ENCODE data around the gene IQCE.

Gene IQCE

GRCh38 chr7:2622869-2623697 is 64.3 kb downstream of the IQCE start:
- Histone ChIP-seq H3K27me3 (ENCODE audit: control insufficient read depth, insufficient read depth, low read length) (no peaks in the 10 kb centered on the region), H3K4me3 (ENCODE audit: low read length) (no peak overlapping the region), H3K9ac (ENCODE audit: low read length) (no peak overlapping the region), H3K27ac (ENCODE audit: low read length) (no peak overlapping the region), H3K4me1 (ENCODE audit: control insufficient read depth, low read depth, low read length) (peaks cover 14% of the 10 kb centered on the region), H3K36me3 (ENCODE audit: control insufficient read depth, low read depth, low read length) (no peaks in the 10 kb centered on the region), H3K9me3 (ENCODE audit: control insufficient read depth, low read depth, low read length) (no peaks in the 10 kb centered on the region)

GRCh38 chr7:2623698-2624014 is 64.9 kb downstream of the IQCE start:
- Histone ChIP-seq H3K9me3 (ENCODE audit: control insufficient read depth, low read depth, low read length) (no peaks in the 10 kb centered on the region), H3K4me3 (ENCODE audit: low read length) (no peak overlapping the region), H3K9ac (ENCODE audit: low read length) (no peak overlapping the region), H3K36me3 (ENCODE audit: control insufficient read depth, low read depth, low read length) (no peaks in the 10 kb centered on the region), H3K4me1 (ENCODE audit: control insufficient read depth, low read depth, low read length) (peaks cover 14% of the 10 kb centered on the region), H3K27me3 (ENCODE audit: control insufficient read depth, insufficient read depth, low read length) (no peaks in the 10 kb centered on the region), H3K27ac (ENCODE audit: low read length) (no peak overlapping the region)

GRCh38 chr7:2624293-2624886 is 65.6 kb downstream of the IQCE start:
- Histone ChIP-seq H3K9ac (ENCODE audit: low read length) (no peak overlapping the region), H3K36me3 (ENCODE audit: control insufficient read depth, low read depth, low read length) (no peaks in the 10 kb centered on the region), H3K9me3 (ENCODE audit: control insufficient read depth, low read depth, low read length) (no peaks in the 10 kb centered on the region), H3K4me1 (ENCODE audit: control insufficient read depth, low read depth, low read length) (peaks cover 14% of the 10 kb centered on the region), H3K4me3 (ENCODE audit: low read length) (no peak overlapping the region), H3K27me3 (ENCODE audit: control insufficient read depth, insufficient read depth, low read length) (no peaks in the 10 kb centered on the region), H3K27ac (ENCODE audit: low read length) (no peak overlapping the region)

- Histone ChIP-seq H3K36me3 (ENCODE audit: control insufficient read depth, low read depth, low read length) (no peaks in the 10 kb centered on the region), H3K9ac (ENCODE audit: low read length) (no peak overlapping the region), H3K27ac (ENCODE audit: low read length) (no peak overlapping the region), H3K4me1 (ENCODE audit: control insufficient read depth, low read depth, low read length) (peaks cover 6% of the 10 kb centered on the region), H3K4me3 (ENCODE audit: low read length) (no peak overlapping the region), H3K9me3 (ENCODE audit: control insufficient read depth, low read depth, low read length) (no peaks in the 10 kb centered on the region), H3K27me3 (ENCODE audit: control insufficient read depth, insufficient read depth, low read length) (no peaks in the 10 kb centered on the region)
These were observed 67.8 kb downstream of the IQCE start for GRCh38 chr7:2626498-2627117.

- Histone ChIP-seq H3K4me1 (ENCODE audit: control insufficient read depth, low read depth, low read length) (no peaks in the 10 kb centered on the region), H3K9ac (ENCODE audit: low read length) (no peak overlapping the region), H3K4me3 (ENCODE audit: low read length) (no peak overlapping the region), H3K27ac (ENCODE audit: low read length) (no peak overlapping the region), H3K9me3 (ENCODE audit: control insufficient read depth, low read depth, low read length) (no peaks in the 10 kb centered on the region), H3K36me3 (ENCODE audit: control insufficient read depth, low read depth, low read length) (no peaks in the 10 kb centered on the region), H3K27me3 (ENCODE audit: control insufficient read depth, insufficient read depth, low read length) (no peaks in the 10 kb centered on the region)
These were observed 68.7 kb downstream of the IQCE start for GRCh38 chr7:2627258-2628129.

GRCh38 chr7:2628130-2628482 is 69.3 kb downstream of the IQCE start:
- Histone ChIP-seq H3K27me3 (ENCODE audit: control insufficient read depth, insufficient read depth, low read length) (no peaks in the 10 kb centered on the region), H3K36me3 (ENCODE audit: control insufficient read depth, low read depth, low read length) (no peaks in the 10 kb centered on the region), H3K27ac (ENCODE audit: low read length) (no peak overlapping the region), H3K9me3 (ENCODE audit: control insufficient read depth, low read depth, low read length) (no peaks in the 10 kb centered on the region), H3K9ac (ENCODE audit: low read length) (no peak overlapping the region), H3K4me3 (ENCODE audit: low read length) (no peak overlapping the region), H3K4me1 (ENCODE audit: control insufficient read depth, low read depth, low read length) (no peaks in the 10 kb centered on the region)

GRCh38 chr7:2628891-2629290 is 70.1 kb downstream of the IQCE start:
- H3K4me3 ChIP-seq (ENCODE audit: low read length): no peak overlapping the region
- H3K27me3 ChIP-seq (ENCODE audit: control insufficient read depth, insufficient read depth, low read length): no peaks in the 10 kb centered on the region
- no peaks in the 10 kb centered on the region for H3K36me3 ChIP-seq (ENCODE audit: control insufficient read depth, low read depth, low read length)
- peaks cover 4% of the 10 kb centered on the region for H3K4me1 ChIP-seq (ENCODE audit: control insufficient read depth, low read depth, low read length)
- no peaks in the 10 kb centered on the region for H3K9me3 ChIP-seq (ENCODE audit: control insufficient read depth, low read depth, low read length)
- no peak overlapping the region for H3K27ac ChIP-seq (ENCODE audit: low read length)
- H3K9ac ChIP-seq (ENCODE audit: low read length): no peak overlapping the region

- Histone ChIP-seq H3K36me3 (ENCODE audit: control insufficient read depth, low read depth, low read length) (no peaks in the 10 kb centered on the region), H3K9me3 (ENCODE audit: control insufficient read depth, low read depth, low read length) (no peaks in the 10 kb centered on the region), H3K4me1 (ENCODE audit: control insufficient read depth, low read depth, low read length) (peaks cover 4% of the 10 kb centered on the region), H3K9ac (ENCODE audit: low read length) (no peak overlapping the region), H3K4me3 (ENCODE audit: low read length) (no peak overlapping the region), H3K27me3 (ENCODE audit: control insufficient read depth, insufficient read depth, low read length) (no peaks in the 10 kb centered on the region), H3K27ac (ENCODE audit: low read length) (no peak overlapping the region)
These were observed 71.2 kb downstream of the IQCE start for GRCh38 chr7:2629746-2630681.

GRCh38 chr7:2631946-2632732 is 73.4 kb downstream of the IQCE start, which contains the start of gene TTYH3:
Gene TTYH3 (plus strand): TSS chr7:2631986. CDS start chr7:2632156, 170 bp downstream.
- H3K4me3 ChIP-seq (ENCODE audit: low read length): peak within 1 kb of the TSS; percentile 89
- peaks cover 4% of the 10 kb centered on the region for H3K4me1 ChIP-seq (ENCODE audit: control insufficient read depth, low read depth, low read length)
- H3K9ac ChIP-seq (ENCODE audit: low read length): peak within 1 kb of the TSS; percentile 85
- H3K27ac ChIP-seq (ENCODE audit: low read length): no peak within 1 kb of the TSS
- H3K27me3 ChIP-seq (ENCODE audit: control insufficient read depth, insufficient read depth, low read length): no peaks in the 10 kb centered on the region
- H3K36me3 ChIP-seq (ENCODE audit: control insufficient read depth, low read depth, low read length): no peaks in the 10 kb centered on the region
- no peaks in the 10 kb centered on the region for H3K9me3 ChIP-seq (ENCODE audit: control insufficient read depth, low read depth, low read length)

Measured in iPS-18a (cell line).